Fibroblast of the aortic adventitia (primary cell): ENCODE measurements around the gene CX3CL1. TPM values are rescaled to one million over a fixed set of nuclear protein-coding genes. Genes with fewer than 3 reads are reported as not detected.
"Not testable (repeated sequence)": the region's sequence is repeated elsewhere in the genome, so short reads cannot be mapped to it uniquely, and the experiment has no call there.

Source experiments
- DNase-seq: peaks from one replicate; pipeline ENCODE4 v3.0.0-alpha.2; 2010; ENCODE audit warnings: low read depth
- H3K4me3 ChIP-seq: 2 replicates; pipeline ENCODE4 v1.5.1; 2011; ENCODE audit warnings: low read depth, mild to moderate bottlenecking, control low read depth, low read length, moderate library complexity
- total RNA-seq: library from RNA; depleted of rRNA; stranded (reverse); fragments of >200 nt; gene quantifications from 2 replicates; pipeline ENCODE4 v1.2.3, GENCODE V29; 2012; ENCODE audit warnings: low replicate concordance
- TF ChIP-seq, protein P1 (sequence below): IDR thresholded peaks from 2 replicates; pipeline ENCODE4 v1.5.1; 2011; ENCODE audit warnings: mild to moderate bottlenecking, low read length, control low read depth, inconsistent platforms; ENCODE audit not compliant: insufficient read depth

The CX3CL1 gene
- total RNA-seq, 1 donor, result 0.18 TPM

DNA sequence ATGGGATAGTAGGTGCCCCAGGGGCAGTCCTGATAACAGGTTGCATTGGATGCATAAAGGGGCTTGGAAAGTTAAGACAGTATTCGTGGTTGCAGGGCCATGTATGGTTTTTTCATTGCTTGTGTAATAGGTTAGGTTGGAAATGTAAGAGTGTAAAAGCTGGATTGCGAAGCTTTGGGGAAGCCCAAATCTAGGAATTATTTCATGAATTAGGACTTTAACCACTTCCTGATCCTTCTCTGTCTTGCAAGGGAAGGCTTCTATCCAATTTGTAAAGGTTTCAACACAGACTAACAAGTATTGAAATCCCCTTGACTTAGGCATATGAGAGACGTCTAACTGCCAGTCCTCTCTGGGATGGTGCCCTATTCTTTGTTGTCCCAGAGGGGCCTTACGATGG lies 24.5 kb downstream of the CX3CL1 start:
- H3K4me3 ChIP-seq, result no peak overlapping the region
- TF ChIP-seq, protein P1, sequence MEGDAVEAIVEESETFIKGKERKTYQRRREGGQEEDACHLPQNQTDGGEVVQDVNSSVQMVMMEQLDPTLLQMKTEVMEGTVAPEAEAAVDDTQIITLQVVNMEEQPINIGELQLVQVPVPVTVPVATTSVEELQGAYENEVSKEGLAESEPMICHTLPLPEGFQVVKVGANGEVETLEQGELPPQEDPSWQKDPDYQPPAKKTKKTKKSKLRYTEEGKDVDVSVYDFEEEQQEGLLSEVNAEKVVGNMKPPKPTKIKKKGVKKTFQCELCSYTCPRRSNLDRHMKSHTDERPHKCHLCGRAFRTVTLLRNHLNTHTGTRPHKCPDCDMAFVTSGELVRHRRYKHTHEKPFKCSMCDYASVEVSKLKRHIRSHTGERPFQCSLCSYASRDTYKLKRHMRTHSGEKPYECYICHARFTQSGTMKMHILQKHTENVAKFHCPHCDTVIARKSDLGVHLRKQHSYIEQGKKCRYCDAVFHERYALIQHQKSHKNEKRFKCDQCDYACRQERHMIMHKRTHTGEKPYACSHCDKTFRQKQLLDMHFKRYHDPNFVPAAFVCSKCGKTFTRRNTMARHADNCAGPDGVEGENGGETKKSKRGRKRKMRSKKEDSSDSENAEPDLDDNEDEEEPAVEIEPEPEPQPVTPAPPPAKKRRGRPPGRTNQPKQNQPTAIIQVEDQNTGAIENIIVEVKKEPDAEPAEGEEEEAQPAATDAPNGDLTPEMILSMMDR, result no peak
- no peak for DNase-seq

DNA sequence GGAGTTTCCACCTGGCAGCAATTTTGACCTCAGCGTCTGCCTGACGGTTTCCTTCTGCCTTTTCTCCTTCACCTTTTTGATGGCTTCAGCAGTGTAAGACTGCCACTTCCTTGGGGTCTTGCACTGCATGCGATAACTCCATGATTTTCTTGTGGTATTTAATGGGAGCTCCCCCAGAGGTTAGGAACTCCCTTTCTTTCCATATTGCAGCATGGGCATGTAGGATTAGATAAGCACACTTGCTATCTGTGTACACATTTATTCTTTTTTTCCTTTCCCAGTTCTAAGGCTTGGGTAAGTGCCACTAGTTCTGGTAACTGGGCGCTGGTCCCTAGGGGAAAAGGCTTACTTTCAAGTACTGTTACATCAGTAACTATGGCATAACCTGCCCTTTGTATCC lies 25.2 kb downstream of the CX3CL1 start:
- H3K4me3 ChIP-seq, DNase-seq: not testable (repeated sequence)

DNA sequence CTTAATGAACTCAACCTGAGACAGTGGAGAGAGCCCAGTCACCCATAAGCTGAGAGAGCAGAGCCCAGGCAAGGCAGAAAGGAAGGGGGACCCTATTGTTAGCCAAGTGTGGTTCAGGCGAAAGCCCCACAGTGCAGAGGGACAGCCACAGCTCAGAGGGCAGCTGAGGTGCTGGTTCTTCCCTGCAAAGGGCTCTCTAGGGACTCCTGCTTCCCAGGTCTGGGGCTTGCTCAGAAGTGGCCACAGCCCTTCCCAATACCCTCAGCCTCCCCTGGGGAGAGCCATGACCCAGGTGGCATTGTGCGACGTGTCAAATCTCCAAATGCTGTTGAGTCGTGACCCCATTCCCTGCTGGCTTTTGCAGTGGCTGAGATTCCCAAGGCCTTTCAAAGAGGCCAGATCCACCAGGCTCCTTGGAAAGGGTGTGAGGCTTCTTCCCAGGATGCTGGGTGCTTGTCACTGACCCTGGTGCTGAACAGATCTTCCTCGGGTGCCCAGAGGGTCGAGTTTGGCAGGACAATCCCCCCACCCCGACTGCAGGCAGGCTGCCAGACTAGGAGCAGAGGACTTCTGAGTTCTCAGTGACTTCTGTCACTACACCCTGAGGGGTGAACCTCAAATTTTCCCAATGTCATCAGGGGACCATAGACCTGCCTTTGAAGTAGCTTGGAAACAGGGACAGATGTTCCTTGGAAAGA lies 29.8 kb downstream of the CX3CL1 start:
- no peak overlapping the region for H3K4me3 ChIP-seq
- DNase-seq, result no peak
- TF ChIP-seq, protein P1, result no peak

DNA sequence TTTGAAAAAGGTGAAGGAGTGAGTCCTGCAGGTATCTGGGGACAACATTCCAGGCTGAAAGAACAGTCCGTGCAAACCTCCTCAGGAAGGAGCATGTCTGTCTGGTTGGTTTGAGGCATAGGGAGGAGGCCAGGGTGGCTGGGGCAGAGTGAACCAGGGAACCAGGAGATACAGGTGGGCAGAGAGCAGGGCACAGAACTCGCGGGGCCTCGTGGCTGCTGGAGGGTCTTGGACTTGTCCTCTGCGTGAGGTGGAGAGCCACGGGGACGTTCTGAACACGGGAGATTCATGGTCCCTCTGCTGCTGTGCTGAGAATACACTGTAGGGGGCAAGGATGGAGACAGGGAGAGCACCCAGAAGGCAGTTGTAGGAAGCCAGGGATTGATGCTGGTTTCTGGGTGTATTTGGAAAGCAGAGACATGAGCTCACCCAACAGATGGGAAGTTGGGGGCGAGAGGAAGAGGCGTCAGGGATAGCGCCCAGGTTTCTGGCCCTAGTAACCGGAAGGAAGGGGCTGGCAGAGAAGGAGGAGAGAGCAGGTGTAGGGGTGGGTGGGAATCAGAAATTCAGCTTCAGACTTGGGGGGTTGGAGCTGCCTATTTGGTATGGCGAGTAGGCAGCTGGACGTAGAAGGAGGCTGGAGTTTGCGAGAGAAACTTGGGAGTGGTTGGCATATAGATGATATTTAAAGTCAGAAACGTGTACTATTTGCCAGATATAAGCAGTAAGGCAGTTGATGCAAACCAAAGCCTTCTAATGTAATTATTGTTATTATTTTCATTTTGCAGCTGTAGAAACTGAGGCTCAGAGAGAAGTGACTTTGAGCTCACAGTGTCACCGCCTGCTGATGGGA lies 31.9 kb downstream of the CX3CL1 start, which contains the start of gene CCL17:
TSS of gene CCL17 (plus strand) at position 803 of the 853 bp plus-strand sequence. CDS start 9,166 bp downstream, outside the sequence.
- no peak for DNase-seq
- no peak within 1 kb of the TSS for H3K4me3 ChIP-seq
- TF ChIP-seq, protein P1, result no peak

DNA sequence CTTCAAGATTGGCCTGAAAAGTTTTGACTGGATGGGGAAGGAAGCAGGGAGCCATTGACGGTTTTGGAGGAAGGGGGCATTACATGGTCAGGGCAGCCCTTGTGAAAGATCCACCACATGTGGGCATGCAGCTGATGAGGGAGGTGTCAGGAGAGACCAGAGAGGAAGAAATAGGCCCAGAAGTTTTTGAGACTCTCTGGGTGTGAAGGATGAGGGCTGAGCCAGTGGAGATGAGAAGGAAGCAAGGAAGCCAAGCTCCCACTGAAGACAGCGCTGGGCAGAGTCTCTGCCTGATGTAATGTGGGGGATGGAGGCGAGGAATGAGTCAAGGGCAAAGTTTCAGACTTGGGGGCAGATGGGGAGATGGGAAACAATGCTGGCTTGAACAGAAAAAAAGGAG lies 32.8 kb downstream of the CX3CL1 start:
- no peak overlapping the region for H3K4me3 ChIP-seq
- TF ChIP-seq, protein P1, result no peak
- DNase-seq, result no peak

DNA sequence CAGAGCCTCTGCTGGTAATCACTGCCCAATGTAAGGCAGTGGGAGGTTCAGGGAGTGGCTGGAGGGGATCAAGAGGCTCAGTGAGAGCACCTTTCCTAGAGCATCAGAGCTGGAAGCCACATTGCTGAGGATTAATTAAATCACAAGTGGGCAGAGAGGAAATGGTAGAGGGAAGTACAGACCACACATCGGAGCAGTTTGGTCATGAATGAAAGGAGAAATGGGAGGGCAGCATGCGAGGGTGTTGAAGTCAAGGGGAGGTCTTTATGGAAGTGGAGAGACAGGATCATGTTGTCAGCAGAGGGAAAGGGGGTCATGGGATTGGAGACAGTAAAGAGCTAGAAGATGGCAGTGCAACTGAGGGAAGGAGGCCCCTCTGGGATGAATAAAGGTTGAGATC lies 34.6 kb downstream of the CX3CL1 start:
- no peak overlapping the region for H3K4me3 ChIP-seq
- TF ChIP-seq, protein P1, result no peak
- no peak for DNase-seq
